HG02678 (cell line): ENCODE data around the gene MYPN.
"Not testable (repeated sequence)": the region's sequence is repeated elsewhere in the genome, so short reads cannot be mapped to it uniquely, and the experiment has no call there.

Source experiments
- ATAC-seq: cut with Tn5 transposase; IDR thresholded peaks from one replicate; pipeline ENCODE4 v1.9.1; 2021; ENCODE audit warnings: mild to moderate bottlenecking, moderate library complexity; ENCODE audit not compliant: unreplicated experiment

Gene MYPN

DNA sequence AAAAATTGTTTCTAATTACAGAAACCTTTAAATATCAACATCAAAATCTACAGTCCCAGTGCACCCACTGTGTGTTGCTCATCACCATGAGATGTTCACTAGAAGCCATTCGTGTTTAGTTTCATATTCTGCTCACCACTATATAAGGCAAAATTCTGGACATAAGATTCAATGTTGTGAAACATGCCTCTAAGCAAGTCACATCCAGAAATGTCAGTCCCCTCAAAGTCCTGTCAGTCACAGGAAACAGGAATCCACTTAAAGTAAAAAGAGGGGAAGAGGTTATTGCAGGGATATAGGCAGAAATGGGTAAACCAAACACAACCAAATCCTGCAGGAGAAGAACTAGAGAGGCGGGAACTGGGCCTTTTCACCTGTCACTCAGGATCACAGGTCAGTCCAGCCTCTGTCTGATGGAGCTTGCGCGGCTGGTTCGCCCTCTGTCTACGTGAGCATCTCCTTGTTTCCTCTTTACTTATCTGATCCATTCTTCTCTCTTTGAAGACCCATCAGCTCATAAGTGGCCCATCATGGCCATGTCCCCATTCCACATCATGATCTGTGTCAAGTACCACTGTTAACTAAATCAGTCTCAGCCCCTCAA is 58.4 kb downstream of the MYPN start:
- ATAC-seq, result no peak

DNA sequence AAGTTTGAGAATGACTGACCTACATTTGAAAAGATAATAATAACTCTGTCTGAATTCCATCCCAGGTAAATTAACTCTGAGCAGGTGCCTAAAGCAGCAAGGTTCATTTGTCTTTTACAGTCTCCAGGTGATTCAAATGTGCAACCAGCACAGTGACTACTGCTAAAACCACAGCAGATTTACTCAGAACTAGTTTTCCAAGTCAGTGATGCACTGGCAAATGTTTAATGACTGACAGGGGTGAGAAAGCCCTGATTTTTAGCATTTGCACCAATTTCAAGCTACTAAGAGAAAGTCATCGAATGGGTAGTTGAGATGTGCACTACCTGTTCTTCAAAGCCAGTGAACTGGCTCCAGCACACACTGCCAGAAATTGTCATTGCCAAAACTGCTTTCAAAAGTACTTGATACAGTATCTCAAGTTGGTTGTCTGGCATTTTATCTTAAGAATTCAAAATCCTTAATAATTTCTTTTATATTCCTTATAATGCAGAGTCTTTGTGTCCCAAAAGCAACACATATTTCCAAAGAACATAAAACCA is 62.3 kb downstream of the MYPN start:
- no peak for ATAC-seq

GRCh38 chr10:68172324-68172723 is 63.0 kb downstream of the MYPN start:
- ATAC-seq, result no peak

- no peak for ATAC-seq
Observed at GRCh38 chr10:68175949-68176348, 66.7 kb downstream of the MYPN start.

DNA sequence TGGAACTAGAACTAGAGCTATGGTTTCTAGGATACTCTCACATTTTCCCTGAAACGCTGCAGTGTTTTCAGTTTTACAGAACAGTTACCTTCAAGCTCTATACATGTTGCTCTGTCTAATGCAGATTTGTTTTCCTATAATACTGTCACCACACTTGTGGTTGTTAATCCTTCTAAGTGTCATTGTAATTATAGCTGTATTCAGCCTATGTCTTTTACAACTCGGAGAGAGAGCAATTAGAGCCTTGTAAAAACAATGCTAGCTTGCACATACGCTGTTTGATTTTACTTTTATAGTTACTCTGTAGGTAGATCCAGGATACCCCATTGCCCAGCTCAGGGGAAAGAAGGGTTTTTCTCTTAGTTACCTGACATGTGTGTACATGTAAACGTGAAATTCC is 67.5 kb downstream of the MYPN start:
- ATAC-seq, result no peak

GRCh38 chr10:68178592-68178991 is 69.3 kb downstream of the MYPN start:
- ATAC-seq, result no peak

GRCh38 chr10:68179016-68179415 is 69.7 kb downstream of the MYPN start:
- no peak for ATAC-seq

- no peak for ATAC-seq
Observed at GRCh38 chr10:68180490-68180889, 71.2 kb downstream of the MYPN start.

DNA sequence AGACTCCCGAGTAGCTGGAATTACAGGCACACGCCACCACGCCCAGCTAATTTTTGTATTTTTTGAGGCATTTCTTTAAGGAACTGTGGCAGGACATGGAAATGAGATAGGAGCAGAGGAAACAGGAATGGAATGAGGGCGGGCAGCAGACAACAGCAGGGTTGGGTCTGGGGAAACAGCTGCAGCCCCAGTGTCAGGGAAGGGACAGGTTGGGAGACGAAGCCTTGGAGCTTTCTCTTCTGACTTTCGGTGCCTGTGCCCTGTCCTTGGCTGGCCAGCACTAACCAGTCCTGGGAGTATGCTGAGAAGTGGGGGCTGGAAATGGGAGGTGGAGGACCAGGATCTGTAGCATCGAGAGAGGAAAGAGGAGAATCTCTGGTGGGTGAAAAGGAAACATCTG is 75.3 kb downstream of the MYPN start:
- no peak for ATAC-seq

DNA sequence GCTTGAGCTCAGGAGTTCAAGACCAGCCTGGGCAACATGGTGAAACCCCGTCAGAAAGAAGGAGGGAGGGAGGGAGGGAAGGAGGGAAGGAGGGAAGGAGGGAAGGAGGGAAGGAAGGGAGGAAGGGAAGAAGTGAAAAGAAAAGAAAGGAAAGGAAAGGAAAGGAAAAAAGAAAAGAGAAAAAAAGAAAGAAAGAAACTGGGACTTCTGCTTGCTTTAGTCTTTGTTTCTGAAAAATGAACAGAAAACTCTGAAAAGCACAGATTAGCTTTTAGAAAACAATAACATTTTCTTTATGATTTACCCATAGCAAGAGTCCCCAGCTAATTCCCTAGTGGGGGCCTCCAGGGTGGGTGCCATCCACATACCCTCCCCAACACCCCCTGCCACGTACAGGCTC is 75.8 kb downstream of the MYPN start:
- ATAC-seq, result no peak

- ATAC-seq, result no peak
Observed at GRCh38 chr10:68188835-68189234, 79.5 kb downstream of the MYPN start.

DNA sequence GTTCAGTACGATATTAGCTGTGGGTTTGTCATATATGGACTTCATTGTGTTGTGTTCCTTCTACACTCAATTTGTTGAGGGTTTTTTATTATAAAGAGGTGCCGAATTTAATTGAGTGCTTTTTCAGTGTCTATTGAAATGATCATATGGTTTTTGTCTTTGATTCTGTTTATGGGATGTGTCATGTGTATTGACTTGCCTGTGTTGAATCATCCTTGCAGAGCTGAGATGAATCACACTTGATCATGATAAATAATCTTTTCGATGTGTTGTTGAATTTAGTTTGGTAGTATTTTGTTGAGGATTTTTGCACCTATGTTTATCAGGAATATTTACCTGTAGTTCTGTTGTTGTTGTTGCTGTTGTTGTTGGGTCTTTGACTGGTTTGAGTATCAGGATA is 82.8 kb downstream of the MYPN start:
- no peak for ATAC-seq

- ATAC-seq, result no peak
Observed at GRCh38 chr10:68194290-68194689, 85.0 kb downstream of the MYPN start.

GRCh38 chr10:68195776-68196175 is 86.5 kb downstream of the MYPN start:
- not testable (repeated sequence) for ATAC-seq

GRCh38 chr10:68196701-68197100 is 87.4 kb downstream of the MYPN start:
- no peak for ATAC-seq

DNA sequence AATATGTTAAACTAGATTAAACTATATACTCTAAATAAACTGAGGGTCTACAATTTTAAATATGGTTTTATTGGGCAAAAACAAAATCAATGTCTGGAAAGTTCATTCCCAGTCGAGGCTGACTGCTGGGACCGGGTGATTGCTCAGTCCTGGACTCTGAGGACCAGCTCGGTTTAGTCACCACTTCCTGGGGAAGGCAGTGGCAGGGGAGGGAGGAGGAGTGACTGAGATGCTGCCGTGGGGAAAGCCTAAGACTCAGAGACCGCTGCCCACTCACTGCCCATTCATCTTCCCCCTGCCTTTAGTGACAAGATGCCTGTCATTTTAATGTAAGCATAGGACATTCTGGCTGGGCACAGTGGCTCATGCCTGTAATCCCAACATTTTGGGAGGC is 93.7 kb downstream of the MYPN start:
- ATAC-seq, result no peak

GRCh38 chr10:68208424-68209042 is 99.2 kb downstream of the MYPN start:
- ATAC-seq, result peak; percentile 69

GRCh38 chr10:68211669-68212068 is 102.4 kb downstream of the MYPN start:
- ATAC-seq, result no peak

GRCh38 chr10:68212721-68213352 is 103.5 kb downstream of the MYPN start:
- ATAC-seq, result no peak

GRCh38 chr10:68218786-68219185 is 109.5 kb downstream of the MYPN start:
- ATAC-seq, result no peak

- no peak for ATAC-seq
Observed at GRCh38 chr10:68221196-68221595, 111.9 kb downstream of the MYPN start.

GRCh38 chr10:68222391-68222790 is 113.1 kb downstream of the MYPN start:
- no peak for ATAC-seq
